OCI-LY7 (cell line): ENCODE results near the gene C7orf57. TPM values are rescaled to one million over a fixed set of nuclear protein-coding genes. Genes with fewer than 3 reads are reported as not detected.

Experiments used
- BruUV-seq: library from RNA; stranded (reverse); fragments of 400-500 nt; replicated peaks from 2 replicates; lab custom pipeline; 2021; lab: Mats Ljungman, UMichigan
- CTCF ChIA-PET: fragments of 300-600 bp; sonication (Branson Sonifier 250); formaldehyde crosslinking; loops from one replicate; lab custom pipeline; 2022; ENCODE audit warnings: antibody characterized with exemption; ENCODE audit not compliant: unreplicated experiment; lab: Charles Lee
- POLR2A ChIA-PET: fragments of 300-600 bp; sonication (Branson Sonifier 250); formaldehyde crosslinking; loops from one replicate; lab custom pipeline; 2022; ENCODE audit warnings: antibody characterized with exemption; lab: Charles Lee
- DNase-seq: peaks from one replicate; pipeline ENCODE4 v3.0.0-alpha.2; 2015; ENCODE audit warnings: low spot score
- H2AFZ ChIP-seq: fragments of 200-600 bp; sonication (generic), shearing (Covaris generic); 2 replicates; pipeline ENCODE4 v1.6.1; 2014; ENCODE audit warnings: mild to moderate bottlenecking, antibody characterized with exemption, low read length, moderate library complexity
- H3K27ac ChIP-seq: fragments of 200-600 bp; sonication (generic); 2 replicates; pipeline ENCODE4 v1.5.1; 2014; ENCODE audit warnings: mixed run types, low read depth, mild to moderate bottlenecking, moderate library complexity, low read length, inconsistent platforms; ENCODE audit not compliant: poor library complexity, severe bottlenecking
- H3K36me3 ChIP-seq: fragments of 200-600 bp; sonication (generic); 2 replicates; pipeline ENCODE4 v1.6.1; 2014; ENCODE audit warnings: mild to moderate bottlenecking, antibody characterized with exemption, low read length, moderate library complexity, mixed read lengths; ENCODE audit not compliant: insufficient read depth
- H3K4me1 ChIP-seq: fragments of 200-600 bp; sonication (generic); 2 replicates; pipeline ENCODE4 v1.5.1; 2014; ENCODE audit warnings: mild to moderate bottlenecking, low read length; ENCODE audit not compliant: insufficient read depth, poor library complexity, severe bottlenecking
- H3K4me2 ChIP-seq: fragments of 200-600 bp; sonication (generic); 2 replicates; pipeline ENCODE4 v1.6.1; 2014; ENCODE audit warnings: mild to moderate bottlenecking, low read length
- H3K4me3 ChIP-seq: fragments of 200-600 bp; sonication (generic); 2 replicates; pipeline ENCODE4 v1.5.1; 2014; ENCODE audit warnings: mild to moderate bottlenecking, low read depth, low read length; ENCODE audit not compliant: poor library complexity, severe bottlenecking
- H3K79me2 ChIP-seq: fragments of 200-600 bp; sonication (generic); 2 replicates; pipeline ENCODE4 v1.6.1; 2016; ENCODE audit warnings: low read depth, mild to moderate bottlenecking, low read length, moderate library complexity, mixed read lengths; ENCODE audit not compliant: insufficient read depth
- H3K9me2 ChIP-seq: fragments of 200-600 bp; sonication (generic); 2 replicates; pipeline ENCODE4 v1.6.1; 2016; ENCODE audit warnings: mild to moderate bottlenecking, low read length, mixed read lengths; ENCODE audit not compliant: insufficient read depth
- H3K9me3 ChIP-seq: fragments of 200-600 bp; sonication (generic); 2 replicates; pipeline ENCODE4 v1.6.1; 2014; ENCODE audit warnings: mild to moderate bottlenecking, mixed run types, low read length, mixed read lengths
- H4K20me1 ChIP-seq: fragments of 200-600 bp; sonication (generic); 2 replicates; pipeline ENCODE4 v1.6.1; 2014; ENCODE audit warnings: mild to moderate bottlenecking, antibody characterized with exemption, low read length, moderate library complexity, mixed read lengths; ENCODE audit not compliant: insufficient read depth
- CTCF ChIP-seq: fragments of 200-600 bp; sonication (generic); conservative IDR thresholded peaks from 2 replicates; pipeline ENCODE4 v1.5.1; 2014; ENCODE audit warnings: mild to moderate bottlenecking, antibody characterized with exemption, low read length, moderate library complexity, mixed read lengths
- EZH2phosphoT487 ChIP-seq: fragments of 200-600 bp; sonication (generic); IDR thresholded peaks from 2 replicates; pipeline ENCODE4 v1.6.1; 2018; ENCODE audit warnings: low read depth, borderline replicate concordance, mild to moderate bottlenecking, mixed run types, antibody characterized with exemption, low read length, moderate library complexity, mixed read lengths
- intact Hi-C: fragments of 100-400 bp; cut with micrococcal nuclease; formaldehyde crosslinking; loops from one replicate; pipeline ENCODE4 v1.10.0; 2022; ENCODE audit not compliant: unreplicated experiment
- total RNA-seq, 2 experiments: library from RNA; depleted of rRNA in 1 of 2; stranded (reverse); fragments of >200 nt in 1 of 2; shearing (Covaris generic) in 1 of 2; gene quantifications; 2 replicates each; pipeline ENCODE4 v1.2.3, GENCODE V29; 2014 to 2022

Gene C7orf57
- total RNA-seq, 2 experiments from 2014 or later, result 0.25 to 0.29 TPM

- H3K36me3 ChIP-seq, result no peaks in the 10 kb centered on the region
- H3K4me3 ChIP-seq, result no peak overlapping the region
- no peaks in the 10 kb centered on the region for H3K9me2 ChIP-seq
- DNase-seq, result no peak
- intact Hi-C loops, result no loop called here
- no peak overlapping the region for H3K27ac ChIP-seq
- CTCF ChIA-PET, result no interaction called here
- no peaks in the 10 kb centered on the region for H4K20me1 ChIP-seq
- no TSS peak for BruUV-seq
- POLR2A ChIA-PET, result interaction anchor here (0.6 to 1.1 kb wide), 2 partner anchors 15 to 24 kb away, joined by 3 read pairs; no protein-coding TSS in a partner anchor
- no peak overlapping the region for H2AFZ ChIP-seq
- H3K9me3 ChIP-seq, result no peaks in the 10 kb centered on the region
- no peaks in the 10 kb centered on the region for H3K79me2 ChIP-seq
- no peak overlapping the region for H3K4me2 ChIP-seq
- H3K4me1 ChIP-seq, result no peaks in the 10 kb centered on the region
- TF ChIP-seq EZH2phosphoT487 (no peak), CTCF (no peak)
These were observed 12.8 kb downstream of the C7orf57 start for GRCh38 chr7:48048113-48048512.

- no peak overlapping the region for H3K27ac ChIP-seq
- no peak overlapping the region for H3K4me2 ChIP-seq
- no peak overlapping the region for H2AFZ ChIP-seq
- TF ChIP-seq EZH2phosphoT487 (no peak), CTCF (no peak)
- H3K9me2 ChIP-seq, result no peaks in the 10 kb centered on the region
- DNase-seq, result no peak
- no peak overlapping the region for H3K4me3 ChIP-seq
- no peaks in the 10 kb centered on the region for H4K20me1 ChIP-seq
- H3K79me2 ChIP-seq, result no peaks in the 10 kb centered on the region
- ChIA-PET CTCF (no interaction called here), POLR2A (no interaction called here)
- H3K36me3 ChIP-seq, result no peaks in the 10 kb centered on the region
- no TSS peak for BruUV-seq
- H3K4me1 ChIP-seq, result no peaks in the 10 kb centered on the region
- no peaks in the 10 kb centered on the region for H3K9me3 ChIP-seq
- intact Hi-C loops, result no loop called here
These were observed 14.5 kb downstream of the C7orf57 start for GRCh38 chr7:48049850-48050249.

GRCh38 chr7:48052748-48053147 is 17.4 kb downstream of the C7orf57 start:
- no peaks in the 10 kb centered on the region for H3K9me3 ChIP-seq
- no peak overlapping the region for H3K4me3 ChIP-seq
- H3K36me3 ChIP-seq, result no peaks in the 10 kb centered on the region
- no peaks in the 10 kb centered on the region for H3K4me1 ChIP-seq
- no peak overlapping the region for H2AFZ ChIP-seq
- BruUV-seq, result no TSS peak
- ChIA-PET CTCF (no interaction called here), POLR2A (interaction anchor here (0.7 to 1.4 kb wide), 2 partner anchors 10 to 28 kb away, joined by 3 to 4 read pairs; no protein-coding TSS in a partner anchor)
- no peak overlapping the region for H3K27ac ChIP-seq
- no peaks in the 10 kb centered on the region for H3K9me2 ChIP-seq
- TF ChIP-seq CTCF (no peak), EZH2phosphoT487 (no peak)
- no peak overlapping the region for H3K4me2 ChIP-seq
- H3K79me2 ChIP-seq, result no peaks in the 10 kb centered on the region
- intact Hi-C loops, result no loop called here
- no peaks in the 10 kb centered on the region for H4K20me1 ChIP-seq
- DNase-seq, result no peak
